ENCODE results near the gene UNC5C.

UNC5C gene

GRCh38 chr4:95129821-95130311 is 418.9 kb downstream of the UNC5C start:
- peak; percentile 99 for DNase-seq (ENCODE audit: low read depth)
- no peak overlapping the region for H3K4me3 ChIP-seq (ENCODE audit: control insufficient read depth, low read depth, low read length)
- TF ChIP-seq CTCF (IDR thresholded peaks at IDR 0.05; ENCODE audit: control insufficient read depth, insufficient read depth, low read depth, low read length, missing control alignments) = no peak

GRCh38 chr4:95129031-95129430 is 419.7 kb downstream of the UNC5C start:
- no peak for DNase-seq (ENCODE audit: low read depth)
- no peak for TF ChIP-seq CTCF (IDR thresholded peaks at IDR 0.05; ENCODE audit: control insufficient read depth, insufficient read depth, low read depth, low read length, missing control alignments)
- no peak overlapping the region for H3K4me3 ChIP-seq (ENCODE audit: control insufficient read depth, low read depth, low read length)

GRCh38 chr4:95124906-95125504 is 423.8 kb downstream of the UNC5C start:
- peak; percentile 70 for TF ChIP-seq CTCF (IDR thresholded peaks at IDR 0.05; ENCODE audit: control insufficient read depth, insufficient read depth, low read depth, low read length, missing control alignments)
- DNase-seq (ENCODE audit: low read depth) = peak; percentile 48
- H3K4me3 ChIP-seq (ENCODE audit: control insufficient read depth, low read depth, low read length) = no peak overlapping the region

- TF ChIP-seq CTCF (IDR thresholded peaks at IDR 0.05; ENCODE audit: control insufficient read depth, insufficient read depth, low read depth, low read length, missing control alignments) = no peak
- H3K4me3 ChIP-seq (ENCODE audit: control insufficient read depth, low read depth, low read length) = no peak overlapping the region
- DNase-seq (ENCODE audit: low read depth) = no peak
These were observed 426.8 kb downstream of the UNC5C start for GRCh38 chr4:95122001-95122400.

GRCh38 chr4:95120456-95120855 is 428.3 kb downstream of the UNC5C start:
- TF ChIP-seq CTCF (IDR thresholded peaks at IDR 0.05; ENCODE audit: control insufficient read depth, insufficient read depth, low read depth, low read length, missing control alignments) = no peak
- no peak overlapping the region for H3K4me3 ChIP-seq (ENCODE audit: control insufficient read depth, low read depth, low read length)
- DNase-seq (ENCODE audit: low read depth) = no peak

- no peak for TF ChIP-seq CTCF (IDR thresholded peaks at IDR 0.05; ENCODE audit: control insufficient read depth, insufficient read depth, low read depth, low read length, missing control alignments)
- DNase-seq (ENCODE audit: low read depth) = no peak
- H3K4me3 ChIP-seq (ENCODE audit: control insufficient read depth, low read depth, low read length) = no peak overlapping the region
These were observed 430.3 kb downstream of the UNC5C start for GRCh38 chr4:95118497-95118896.

Data from AG09309 (cell line).